ENCODE measurements around the gene EIF4A2. TPM values are rescaled to one million over a fixed set of nuclear protein-coding genes. Genes with fewer than 3 reads are reported as not detected.

EIF4A2 gene
- total and polyA plus RNA-seq, 10 of the 15 experiments (the other 5 are each of a cell fraction or from before 2014, with no cell fraction given) = 154 to 680 (median 259) TPM

DNA sequence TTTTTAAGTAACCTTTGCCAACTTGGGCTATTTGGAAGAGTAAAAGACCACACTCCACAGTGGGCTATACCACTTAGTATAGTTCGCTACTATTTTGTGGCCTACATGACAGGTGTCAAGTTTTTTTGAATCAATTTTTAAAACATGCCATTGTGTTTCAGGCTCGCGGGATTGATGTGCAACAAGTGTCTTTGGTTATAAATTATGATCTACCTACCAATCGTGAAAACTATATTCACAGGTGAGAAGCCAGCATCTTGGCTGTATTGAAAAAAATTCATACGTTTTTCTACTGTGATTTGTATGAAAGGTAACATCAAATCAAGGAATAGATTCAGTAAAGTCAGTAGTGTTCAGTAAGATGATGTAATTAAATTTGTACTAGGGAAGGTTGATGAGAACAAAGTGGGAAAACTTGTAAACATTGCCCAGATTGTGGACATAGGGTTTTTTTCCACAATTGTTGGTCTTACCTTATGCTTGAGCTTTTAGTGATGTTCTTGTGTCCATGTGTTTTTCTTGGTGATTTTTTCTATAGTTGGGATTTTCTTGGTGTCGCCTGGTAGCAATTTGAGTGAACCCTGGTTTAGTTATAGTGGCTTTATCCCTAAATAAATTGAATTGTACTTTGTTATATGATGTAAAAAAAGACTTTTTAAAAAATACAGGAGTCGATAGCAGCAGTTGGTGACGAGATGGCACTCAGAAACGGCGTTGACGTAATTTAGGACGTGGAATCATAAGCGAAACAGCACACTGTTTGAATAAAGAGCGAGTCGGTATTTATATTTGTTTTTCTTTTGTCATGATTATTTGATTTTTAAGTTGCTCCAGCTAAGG lies 4.5 kb downstream of the EIF4A2 start:
- peak overlapping the region; percentile 100 for H3K9ac ChIP-seq (ENCODE audit: control insufficient read depth, insufficient read depth, low read length)
- peaks cover 22% of the 10 kb centered on the region; the same call in 1 of the 2 replicates for H4K20me1 ChIP-seq (ENCODE audit: control insufficient read depth, insufficient read depth)
- POLR2A ChIA-PET = interaction anchor here (0.7 to 1.2 kb wide), 4 partner anchors 16 to 278 kb away, joined by 3 to 4 read pairs (median 3); partner anchors contain the start of gene RFC4
- ATAC-seq (no peak), FAIRE-seq (no peak), DNase-seq (ENCODE audit: low read depth, low spot score) (no peak)
- SMC1A ChIA-PET (ENCODE audit: uncharacterized antibody, unreplicated experiment) = interaction anchor here (1.0 to 2.2 kb wide), 2 partner anchors 10 to 18 kb away, joined by 4 to 6 read pairs; no protein-coding TSS in a partner anchor
- no peak overlapping the region for H3K27ac ChIP-seq (ENCODE audit: control insufficient read depth, insufficient read depth)
- CTCF ChIA-PET = interaction anchor here (0.7 kb wide), 1 partner anchor 10 kb away, joined by 3 read pairs; no protein-coding TSS in a partner anchor
- peaks cover 59% of the 10 kb centered on the region for H3K79me2 ChIP-seq (ENCODE audit: control insufficient read depth, insufficient read depth, low read length)
- H3K36me3 ChIP-seq (ENCODE audit: control insufficient read depth in 2 of 2, insufficient read depth in 2 of 2, low read length in 1 of 2) = peaks cover 21 to 55% of the 10 kb centered on the region in 2 experiments
- no peak overlapping the region for H2AFZ ChIP-seq (ENCODE audit: control insufficient read depth, low read depth, low read length)
- WGBS (ENCODE audit: insufficient coverage, insufficient replicate concordance, low lambda C conversion rate, missing lambda C conversion rate) = 26% methylated on average over 15 of the region's 15 CpGs
- peak overlapping the region; percentile 78; the same call in 1 of the 2 replicates for H3K4me3 ChIP-seq
- in situ Hi-C loops (cut with MboI) = loop anchor here (25.0 kb wide), 1 partner anchor 851 kb away; the partner anchor contains the start of gene TRA2B
- H3K4me2 ChIP-seq (ENCODE audit: control insufficient read depth, insufficient read depth) = peak overlapping the region; percentile 64
- H3K4me1 ChIP-seq (ENCODE audit: control insufficient read depth, insufficient read depth, low read length) = no peaks in the 10 kb centered on the region
- no peaks in the 10 kb centered on the region for H3K27me3 ChIP-seq (replicated peaks in 1 of 2; ENCODE audit: control insufficient read depth in 2 of 2, insufficient read depth in 2 of 2, low read length in 1 of 2)
- no peaks in the 10 kb centered on the region; the same call in 1 of the 3 replicates for H3K9me3 ChIP-seq (replicated peaks; ENCODE audit: control insufficient read depth, insufficient read depth, low read length)
- RAD21 ChIA-PET (ENCODE audit: unreplicated experiment) = no interaction called here
- no TSS peak for BruUV-seq (replicated peaks)
- no peak for TF ChIP-seq EGR1 (IDR thresholded peaks at IDR 0.05; ENCODE audit: borderline replicate concordance in 1 of 2, low read depth in 2 of 2, low read length in 2 of 2)
- TF ChIP-seq POLR2AphosphoS5 (IDR thresholded peaks at IDR 0.05; ENCODE audit: low read length) = 0 out of 2 replicates have a peak, but pooled peaks have one; percentile 8
- TF ChIP-seq ATF7 (IDR thresholded peaks at IDR 0.05; ENCODE audit: low read depth) = peak; percentile 19; the same call in 1 of the 2 replicates
- no peak for TF ChIP-seq RBBP5 (conservative IDR thresholded peaks at IDR 0.05)
- TF ChIP-seq ZBED1 (IDR thresholded peaks at IDR 0.05; ENCODE audit: borderline replicate concordance) = peak; percentile 30
- intact Hi-C loops (cut with micrococcal nuclease; ENCODE audit: unreplicated experiment) = loop anchor here (10.0 kb wide), 1 partner anchor 237 kb away; no protein-coding TSS in a partner anchor

All from GM12878 (cell line).